GM23338 (cell line): ENCODE data around the gene BMX.

ENCODE experiments used
- CTCF ChIP-seq, 2 experiments: fragments of 200-600 bp in 1 of 2; sonication (generic) in 1 of 2; conservative IDR thresholded peaks; 2 replicates each; pipeline versions ENCODE4 v1.5.1 to v1.6.1; 2016 to 2017; ENCODE audit warnings: antibody characterized with exemption in 2 of 2, low read depth in 2 of 2, mild to moderate bottlenecking in 2 of 2, moderate library complexity in 1 of 2
- REST ChIP-seq: IDR thresholded peaks from one replicate; pipeline ENCODE4 v1.6.1; 2018; ENCODE audit warnings: antibody characterized with exemption; ENCODE audit not compliant: unreplicated experiment

DNA sequence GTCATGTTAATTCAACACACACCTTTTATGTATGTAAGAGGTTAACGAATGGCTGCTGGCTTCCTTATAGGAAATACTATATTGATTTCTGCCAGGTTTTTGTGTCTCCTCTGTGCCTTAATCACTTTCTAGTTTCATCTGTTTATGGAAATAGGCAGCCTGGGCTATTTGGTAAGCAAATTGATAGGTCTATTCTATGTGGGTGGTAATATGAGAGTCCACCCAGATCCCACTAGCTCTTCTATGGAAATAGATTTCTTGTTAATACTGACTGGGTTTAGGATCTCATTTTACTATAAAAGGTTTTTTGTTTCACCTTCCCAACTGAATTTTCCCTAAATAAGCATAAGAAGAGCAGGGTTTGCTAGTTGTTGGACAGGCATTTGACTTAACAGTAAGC lies 4.1 kb downstream of the BMX start:
- TF ChIP-seq CTCF (conservative IDR thresholded peaks at IDR 0.05; ENCODE audit: low read depth in 2 of 2) = no peak
- TF ChIP-seq REST = no peak
